ENCODE results near the gene IL17RE.
"Not testable (repeated sequence)": the region's sequence is repeated elsewhere in the genome, so short reads cannot be mapped to it uniquely, and the experiment has no call there.

The IL17RE gene

GRCh38 chr3:9934235-9934621 lies 31.6 kb downstream of the IL17RE start:
- no peak for FAIRE-seq

- no peak for FAIRE-seq
Observed at GRCh38 chr3:9934993-9935392, 32.3 kb downstream of the IL17RE start.

- FAIRE-seq = no peak
Observed at GRCh38 chr3:9935966-9936510, 33.4 kb downstream of the IL17RE start.

- no peak for FAIRE-seq
Observed at GRCh38 chr3:9937486-9938238, 35.0 kb downstream of the IL17RE start.

GRCh38 chr3:9938966-9939365 lies 36.3 kb downstream of the IL17RE start:
- FAIRE-seq = no peak

GRCh38 chr3:9939906-9940305 lies 37.3 kb downstream of the IL17RE start:
- not testable (repeated sequence) for FAIRE-seq

GRCh38 chr3:9940746-9941145 lies 38.1 kb downstream of the IL17RE start:
- no peak for FAIRE-seq

- FAIRE-seq = no peak
Observed at GRCh38 chr3:9942164-9942563, 39.5 kb downstream of the IL17RE start.

- FAIRE-seq = no peak
Observed at GRCh38 chr3:9942934-9943690, 40.5 kb downstream of the IL17RE start.

- no peak for FAIRE-seq
Observed at GRCh38 chr3:9944271-9944670, 41.6 kb downstream of the IL17RE start.

GRCh38 chr3:9945358-9945757 lies 42.7 kb downstream of the IL17RE start:
- no peak for FAIRE-seq

GRCh38 chr3:9946112-9947024 lies 43.7 kb downstream of the IL17RE start:
- FAIRE-seq = no peak

GRCh38 chr3:9947025-9947995 lies 44.7 kb downstream of the IL17RE start:
- FAIRE-seq = no peak

GRCh38 chr3:9948586-9948985 lies 45.9 kb downstream of the IL17RE start:
- no peak for FAIRE-seq

GRCh38 chr3:9949115-9949514 lies 46.5 kb downstream of the IL17RE start:
- no peak for FAIRE-seq

- FAIRE-seq = no peak
Observed at GRCh38 chr3:9949626-9950025, 47.0 kb downstream of the IL17RE start.

- FAIRE-seq = no peak
Observed at GRCh38 chr3:9951126-9951525, 48.5 kb downstream of the IL17RE start.

GRCh38 chr3:9951598-9951961 lies 48.9 kb downstream of the IL17RE start:
- no peak for FAIRE-seq

- FAIRE-seq = no peak
Observed at GRCh38 chr3:9951962-9952805, 49.5 kb downstream of the IL17RE start, which contains the start of gene PRRT3. Gene PRRT3, minus strand, starts transcription at chr3:9952408. Its CDS starts 2,293 bp downstream, at chr3:9950115.

- FAIRE-seq = no peak
Observed at GRCh38 chr3:9955067-9955502, 52.4 kb downstream of the IL17RE start.

Data from endometrium (tissue), 2 donors.